ENCODE results near the gene USP48.
"Not testable (repeated sequence)": the region's sequence is repeated elsewhere in the genome, so short reads cannot be mapped to it uniquely, and the experiment has no call there.

USP48 gene

DNA sequence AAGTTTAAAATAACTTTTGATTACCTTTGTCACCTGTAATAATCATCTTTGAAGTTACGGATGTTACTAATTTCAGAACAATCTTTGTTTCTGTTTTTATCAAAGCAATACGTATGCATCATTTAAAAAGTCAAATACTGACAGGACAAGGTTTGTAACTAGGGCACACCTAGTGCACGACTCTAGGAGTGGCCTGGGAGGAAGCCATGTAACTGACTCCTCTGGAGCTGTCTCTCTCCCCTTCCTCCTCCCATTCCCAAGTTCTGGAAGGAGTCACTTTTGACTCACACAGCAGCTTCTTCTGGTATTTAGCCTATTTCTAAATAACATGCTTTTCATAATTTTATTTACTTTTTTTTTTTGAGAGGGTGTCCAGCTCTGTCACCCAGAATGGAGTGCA is 102.0 kb downstream of the USP48 start:
- TF ChIP-seq, protein P1, sequence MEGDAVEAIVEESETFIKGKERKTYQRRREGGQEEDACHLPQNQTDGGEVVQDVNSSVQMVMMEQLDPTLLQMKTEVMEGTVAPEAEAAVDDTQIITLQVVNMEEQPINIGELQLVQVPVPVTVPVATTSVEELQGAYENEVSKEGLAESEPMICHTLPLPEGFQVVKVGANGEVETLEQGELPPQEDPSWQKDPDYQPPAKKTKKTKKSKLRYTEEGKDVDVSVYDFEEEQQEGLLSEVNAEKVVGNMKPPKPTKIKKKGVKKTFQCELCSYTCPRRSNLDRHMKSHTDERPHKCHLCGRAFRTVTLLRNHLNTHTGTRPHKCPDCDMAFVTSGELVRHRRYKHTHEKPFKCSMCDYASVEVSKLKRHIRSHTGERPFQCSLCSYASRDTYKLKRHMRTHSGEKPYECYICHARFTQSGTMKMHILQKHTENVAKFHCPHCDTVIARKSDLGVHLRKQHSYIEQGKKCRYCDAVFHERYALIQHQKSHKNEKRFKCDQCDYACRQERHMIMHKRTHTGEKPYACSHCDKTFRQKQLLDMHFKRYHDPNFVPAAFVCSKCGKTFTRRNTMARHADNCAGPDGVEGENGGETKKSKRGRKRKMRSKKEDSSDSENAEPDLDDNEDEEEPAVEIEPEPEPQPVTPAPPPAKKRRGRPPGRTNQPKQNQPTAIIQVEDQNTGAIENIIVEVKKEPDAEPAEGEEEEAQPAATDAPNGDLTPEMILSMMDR (IDR thresholded peaks at IDR 0.05; ENCODE audit: low read length, missing control alignments), result no peak

DNA sequence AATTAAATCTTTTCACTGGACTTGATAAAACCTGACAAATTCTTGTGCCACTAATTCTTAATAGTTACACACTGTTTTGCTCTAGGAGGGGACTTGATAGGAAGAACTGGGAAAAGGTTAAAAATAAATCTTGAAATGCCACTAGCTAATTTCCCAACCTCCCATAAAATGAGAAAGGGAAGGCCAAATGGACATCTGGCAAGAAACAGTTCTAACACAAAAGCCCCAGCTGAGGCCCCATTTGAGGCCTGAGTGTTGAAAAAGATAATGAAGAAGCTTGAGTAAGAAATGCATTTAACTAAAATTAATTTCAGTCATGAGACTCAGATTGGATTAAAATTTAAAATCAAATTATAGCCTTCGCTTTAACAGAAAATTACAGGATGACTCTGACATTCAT is 102.6 kb downstream of the USP48 start:
- DNase-seq (ENCODE audit: low read depth), result no peak
- TF ChIP-seq, protein P1 (IDR thresholded peaks at IDR 0.05; ENCODE audit: low read length, missing control alignments), result no peak
- H3K4me3 ChIP-seq (replicated peaks; ENCODE audit: low read depth, low read length), result no peak overlapping the region

More for the DNA sequence above, 102.0 kb downstream of the USP48 start:
- DNase-seq (ENCODE audit: low read depth), result no peak
- H3K4me3 ChIP-seq (replicated peaks; ENCODE audit: low read depth, low read length), result no peak overlapping the region

DNA sequence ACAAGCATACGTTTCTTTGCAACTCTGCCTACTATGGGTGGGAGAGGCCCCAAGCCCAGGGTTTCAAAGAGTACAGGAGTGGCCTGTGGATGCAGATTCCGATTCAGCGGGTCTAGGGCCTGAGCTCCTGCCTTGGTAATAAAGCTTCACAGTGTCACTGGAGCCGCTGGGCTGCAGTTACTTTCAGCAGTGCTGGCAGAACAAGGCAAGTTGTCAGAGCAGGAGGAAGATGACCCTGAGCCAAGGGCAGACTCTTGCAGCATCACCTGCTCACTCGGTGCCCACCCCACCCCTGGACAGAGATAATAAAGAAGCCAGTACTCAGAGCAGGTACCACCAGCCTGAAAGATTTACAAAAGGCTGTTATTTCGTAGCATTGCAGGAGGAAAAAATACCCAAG is 105.8 kb downstream of the USP48 start:
- TF ChIP-seq, protein P1 (IDR thresholded peaks at IDR 0.05; ENCODE audit: low read length, missing control alignments), result no peak

DNA sequence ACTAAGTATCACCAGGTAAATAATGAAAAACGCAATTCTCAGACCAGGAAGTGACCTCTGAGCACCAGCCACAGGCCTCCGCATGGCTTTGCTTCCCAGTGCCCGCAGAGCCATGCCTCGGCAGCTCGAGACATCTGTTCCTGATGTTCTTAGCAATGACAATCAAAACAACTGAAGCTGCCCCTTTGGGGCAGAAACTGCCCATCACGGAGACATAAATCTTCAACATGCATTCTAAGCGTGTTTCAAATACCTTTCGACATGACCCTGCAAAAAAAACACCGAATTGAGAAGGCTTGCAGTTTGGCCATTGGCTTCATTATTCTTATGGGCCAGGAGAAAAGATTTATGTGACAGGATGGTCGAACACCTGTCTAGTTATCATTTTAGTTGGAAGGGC is 108.0 kb downstream of the USP48 start:
- no peak overlapping the region for H3K4me3 ChIP-seq (replicated peaks; ENCODE audit: low read depth, low read length)
- TF ChIP-seq, protein P1 (IDR thresholded peaks at IDR 0.05; ENCODE audit: low read length, missing control alignments), result no peak
- no peak for DNase-seq (ENCODE audit: low read depth)

More for the DNA sequence above, 105.8 kb downstream of the USP48 start:
- H3K4me3 ChIP-seq (replicated peaks; ENCODE audit: low read depth, low read length), result no peak overlapping the region
- no peak for DNase-seq (ENCODE audit: low read depth)

DNA sequence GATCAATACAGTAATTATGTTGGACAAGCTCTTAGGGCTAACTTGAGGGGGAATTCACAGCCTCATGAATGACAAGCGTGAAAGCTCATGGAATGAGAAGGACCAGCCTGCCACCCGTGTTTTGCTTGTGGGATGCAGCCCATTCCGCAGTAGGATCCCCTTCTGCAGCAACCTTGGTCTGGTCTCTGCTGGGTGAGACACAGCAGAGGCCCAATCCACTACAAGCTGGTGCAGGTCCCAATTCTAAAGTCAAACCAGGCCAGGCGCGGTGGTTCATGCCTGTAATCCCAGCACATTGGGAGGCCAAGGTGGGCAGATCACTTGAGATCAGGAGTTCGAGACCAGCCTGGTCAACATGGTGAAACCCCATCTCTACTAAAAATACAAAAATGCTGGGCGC is 109.1 kb downstream of the USP48 start:
- not testable (repeated sequence) for H3K4me3 ChIP-seq (replicated peaks; ENCODE audit: low read depth, low read length); DNase-seq (ENCODE audit: low read depth)

DNA sequence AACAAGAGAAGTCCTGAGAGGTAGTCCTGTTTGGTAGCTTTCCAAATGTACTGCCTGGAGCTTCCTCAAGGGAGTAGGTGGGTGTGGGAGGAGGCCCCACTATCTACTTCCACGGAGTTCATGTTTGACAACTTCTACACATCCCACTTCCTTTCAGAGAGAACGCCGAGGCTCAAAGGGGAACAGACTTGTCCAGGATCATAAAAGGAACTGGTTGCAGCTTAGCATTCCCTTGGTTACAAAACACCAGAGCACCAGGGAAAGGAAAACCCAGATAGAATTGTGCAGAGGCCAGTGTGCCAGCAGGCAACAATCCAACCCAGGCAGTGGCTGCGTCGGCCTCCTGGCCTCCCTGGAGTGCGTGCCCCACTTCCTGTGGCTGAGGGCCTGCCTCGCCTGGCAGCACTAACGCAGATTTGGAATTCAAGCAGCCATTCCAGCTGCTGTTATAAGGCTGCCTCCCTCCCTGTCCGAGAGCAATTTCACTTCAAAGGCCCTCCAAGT is 109.6 kb downstream of the USP48 start:
- peak; percentile 92 for DNase-seq (ENCODE audit: low read depth)
- TF ChIP-seq, protein P1 (IDR thresholded peaks at IDR 0.05; ENCODE audit: low read length, missing control alignments), result no peak
- no peak overlapping the region for H3K4me3 ChIP-seq (replicated peaks; ENCODE audit: low read depth, low read length)

DNA sequence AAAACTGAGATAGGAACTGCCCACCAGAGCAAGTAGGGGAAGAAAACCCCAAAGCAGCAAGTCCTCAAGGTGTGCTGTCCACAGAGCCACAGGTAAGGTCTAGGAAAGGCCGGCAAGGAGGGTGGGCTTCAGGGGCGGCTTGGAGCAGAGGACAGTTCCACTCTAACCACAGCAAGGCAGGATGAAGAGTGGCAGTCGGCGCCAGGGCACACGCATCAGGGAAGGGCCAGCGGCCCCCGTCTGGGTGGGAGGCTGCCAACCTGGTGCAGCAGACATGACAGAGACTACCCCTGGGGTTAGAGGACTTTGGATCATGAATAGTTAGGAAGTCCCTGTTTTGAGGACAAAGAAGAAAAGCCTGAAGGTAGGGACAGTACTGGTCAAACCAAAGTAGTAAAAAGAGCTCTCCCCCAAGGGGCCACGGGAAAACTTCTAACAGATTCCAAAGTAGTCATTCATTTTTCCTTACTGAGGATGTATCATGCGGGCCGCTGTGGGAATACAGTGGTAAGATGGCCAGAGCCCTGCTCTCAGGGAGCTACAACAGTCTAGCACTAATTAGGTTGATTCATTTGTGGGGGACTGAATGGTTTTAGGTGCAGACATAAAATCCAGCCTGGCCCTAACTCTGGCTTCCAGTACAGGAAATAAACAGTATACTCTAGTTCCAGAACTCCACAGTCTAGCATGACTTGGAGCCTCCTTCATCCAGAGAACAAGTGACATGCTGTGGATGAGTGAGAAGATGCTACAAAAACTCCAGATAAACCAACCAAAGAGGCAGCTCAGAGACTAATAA is 110.3 kb downstream of the USP48 start:
- H3K4me3 ChIP-seq (replicated peaks; ENCODE audit: low read depth, low read length), result no peak overlapping the region
- TF ChIP-seq, protein P1 (IDR thresholded peaks at IDR 0.05; ENCODE audit: low read length, missing control alignments), result no peak
- no peak for DNase-seq (ENCODE audit: low read depth)

Data from fibroblast of pulmonary artery (primary cell).